Pons (tissue), 1 donor: ENCODE measurements around the gene PRKCA.
A peak's percentile ranks its signal among the peaks of the same experiment; 100 is the strongest.
"Not testable (repeated sequence)": the region's sequence is repeated elsewhere in the genome, so short reads cannot be mapped to it uniquely, and the experiment has no call there.

Experiments
- DNase-seq: peaks from one replicate; pipeline ENCODE4 v3.0.0-alpha.2; 2016; ENCODE audit warnings: low spot score

Gene PRKCA

DNA sequence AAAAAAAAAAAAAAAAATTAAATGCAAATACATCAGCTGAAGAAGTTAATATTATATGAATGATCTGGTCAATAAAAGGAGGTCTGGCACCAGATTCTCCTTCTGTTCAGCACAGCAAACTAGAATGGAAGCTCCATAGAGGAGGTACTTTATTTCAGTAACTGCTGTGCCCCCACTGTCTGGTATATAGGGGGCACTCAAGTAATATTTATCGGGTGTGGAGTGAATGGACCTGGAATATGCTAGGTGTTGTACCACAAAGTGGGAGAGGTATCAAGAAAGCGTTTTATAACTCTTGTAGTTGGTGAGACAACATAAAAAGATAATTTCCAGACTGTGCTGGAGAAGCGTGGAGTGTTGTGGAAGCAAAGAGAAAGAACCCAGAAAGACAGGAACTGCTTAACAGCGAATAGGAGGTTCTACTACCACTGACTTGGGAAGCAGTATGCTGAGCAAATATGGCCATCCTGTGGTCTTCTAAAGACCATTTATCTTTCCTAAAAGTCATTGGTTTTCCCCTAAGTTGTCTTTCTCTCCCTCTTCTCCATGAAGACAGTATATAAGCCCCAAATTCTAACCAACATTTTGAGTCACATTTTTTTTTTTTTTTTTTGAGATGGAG, 12.2 kb upstream of the PRKCA start:
- DNase-seq = peak; percentile 16

- DNase-seq = no peak
These were observed 10.1 kb upstream of the PRKCA start for GRCh38 chr17:66292353-66292752.

DNA sequence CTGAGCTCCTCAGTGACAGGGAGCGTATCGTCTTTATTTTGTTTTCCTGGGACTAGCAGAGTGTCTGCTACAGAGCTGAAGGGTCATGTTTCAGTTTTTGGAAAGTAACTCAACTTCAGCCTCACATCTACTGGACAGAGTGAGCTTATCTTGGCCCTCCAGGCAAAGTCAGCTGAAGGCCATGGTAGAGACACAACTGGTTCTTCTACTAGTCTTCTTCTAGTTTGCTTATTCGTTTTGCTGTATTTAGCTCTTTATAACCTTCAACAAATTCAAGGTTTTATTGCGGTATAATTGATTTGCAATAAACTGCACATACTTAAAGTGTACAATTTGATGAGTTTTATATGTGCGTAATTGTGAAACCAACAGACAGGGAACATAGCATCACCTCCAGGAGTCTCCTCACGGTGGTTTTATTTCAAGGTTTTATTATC, 6.1 kb upstream of the PRKCA start:
- no peak for DNase-seq

- not testable (repeated sequence) for DNase-seq
These were observed 5.0 kb upstream of the PRKCA start for GRCh38 chr17:66297443-66297842.

- DNase-seq = no peak
These were observed 2.7 kb upstream of the PRKCA start for GRCh38 chr17:66299711-66300110.

DNA sequence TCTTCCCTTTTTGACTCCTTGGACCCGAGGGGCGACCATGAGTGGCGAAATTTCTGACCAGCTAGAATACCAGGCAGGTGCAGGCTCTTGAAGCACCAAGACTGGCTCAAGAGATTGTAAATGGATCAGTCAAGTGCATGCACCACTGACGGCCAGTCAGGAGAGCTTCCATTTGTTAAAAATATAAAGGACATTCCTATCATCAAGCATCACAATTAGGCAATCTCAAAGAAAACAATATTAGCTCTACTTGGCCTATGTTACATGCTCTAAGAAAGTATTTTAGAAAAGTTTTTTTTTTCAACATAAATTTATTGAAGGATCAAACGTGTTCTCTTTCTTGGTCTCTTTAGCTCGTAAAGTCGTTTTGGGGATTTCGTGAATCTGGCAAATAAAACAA, 1.5 kb upstream of the PRKCA start:
- no peak for DNase-seq

- no peak for DNase-seq
These were observed 998 bp upstream of the PRKCA start for GRCh38 chr17:66301367-66301863.

DNA sequence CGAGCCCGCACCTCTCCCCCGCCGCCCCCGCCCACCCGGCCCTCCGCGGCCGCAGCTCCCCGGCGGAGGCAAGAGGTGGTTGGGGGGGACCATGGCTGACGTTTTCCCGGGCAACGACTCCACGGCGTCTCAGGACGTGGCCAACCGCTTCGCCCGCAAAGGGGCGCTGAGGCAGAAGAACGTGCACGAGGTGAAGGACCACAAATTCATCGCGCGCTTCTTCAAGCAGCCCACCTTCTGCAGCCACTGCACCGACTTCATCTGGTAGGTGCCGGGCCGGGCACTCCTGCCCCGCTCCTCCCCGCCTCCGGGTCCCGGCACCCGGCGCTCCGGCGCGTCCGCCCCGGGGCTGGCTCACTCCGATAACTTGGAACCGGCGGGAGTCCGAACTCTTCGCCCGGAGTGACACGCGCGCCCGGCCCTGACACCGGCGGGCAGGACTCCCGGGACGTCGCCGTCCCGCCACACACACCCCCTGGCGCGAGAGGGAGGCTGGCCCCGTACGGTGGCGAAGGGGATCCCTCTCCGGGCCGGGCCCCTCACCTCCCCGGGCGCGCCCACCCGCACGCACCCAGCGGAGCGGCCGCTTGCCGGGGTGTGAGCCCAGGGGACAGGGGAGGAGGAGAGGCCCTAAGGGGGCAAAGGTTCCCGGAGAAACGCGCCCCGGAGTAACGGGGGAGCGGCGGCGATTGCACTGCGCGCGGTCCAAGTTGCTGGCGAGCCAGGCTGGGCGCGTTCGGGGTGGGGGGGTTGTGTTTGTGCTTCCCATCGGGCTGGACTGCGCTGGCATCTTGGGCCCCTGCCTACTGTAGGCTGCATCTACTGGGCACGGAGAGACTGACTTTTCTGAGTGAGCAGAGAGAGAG, 581 bp downstream of the PRKCA start:
- DNase-seq = peak; percentile 51

DNA sequence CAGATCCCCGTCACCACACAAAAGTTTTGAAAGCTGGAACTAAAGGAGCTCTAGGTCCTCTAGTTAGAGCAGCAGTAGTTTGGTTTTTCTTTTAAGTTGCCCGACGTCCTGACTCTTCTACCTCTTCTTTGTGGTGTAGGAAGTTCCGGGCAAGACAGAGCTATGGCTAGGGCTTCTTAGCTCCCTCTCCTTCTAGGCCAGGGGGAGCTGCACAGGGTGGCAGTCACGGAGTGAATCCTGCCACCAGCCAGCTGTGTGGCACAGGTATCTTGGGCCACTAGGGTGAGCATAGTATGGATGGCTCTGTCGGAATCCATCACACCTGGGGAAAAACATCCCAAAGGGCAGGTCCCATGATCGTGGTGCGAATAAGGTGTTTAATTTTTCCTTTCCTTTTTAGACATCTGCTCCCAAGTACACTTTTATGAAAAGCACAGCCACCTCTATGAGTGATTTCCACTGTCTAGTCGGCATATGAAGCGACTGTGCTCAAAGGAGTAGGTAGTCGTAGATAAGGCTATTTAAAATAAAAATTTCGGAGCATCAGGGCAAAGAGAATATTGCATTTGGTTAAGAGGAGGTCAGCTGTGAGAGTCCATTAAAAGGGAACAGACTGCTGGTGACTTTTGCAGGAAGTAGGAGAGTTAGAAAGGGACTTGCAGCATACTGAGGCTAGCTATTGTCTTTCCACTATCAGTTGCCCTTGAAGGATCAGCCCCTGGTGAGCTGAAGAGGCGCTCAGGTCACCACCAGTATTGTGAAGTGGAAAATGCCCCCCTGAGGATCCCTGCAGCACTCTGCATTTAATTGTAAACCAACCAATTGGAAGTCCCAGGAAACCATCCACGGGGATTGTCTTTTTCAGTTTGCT, 2.1 kb downstream of the PRKCA start:
- DNase-seq = no peak

- DNase-seq = no peak
These were observed 4.0 kb downstream of the PRKCA start for GRCh38 chr17:66306446-66306845.

DNA sequence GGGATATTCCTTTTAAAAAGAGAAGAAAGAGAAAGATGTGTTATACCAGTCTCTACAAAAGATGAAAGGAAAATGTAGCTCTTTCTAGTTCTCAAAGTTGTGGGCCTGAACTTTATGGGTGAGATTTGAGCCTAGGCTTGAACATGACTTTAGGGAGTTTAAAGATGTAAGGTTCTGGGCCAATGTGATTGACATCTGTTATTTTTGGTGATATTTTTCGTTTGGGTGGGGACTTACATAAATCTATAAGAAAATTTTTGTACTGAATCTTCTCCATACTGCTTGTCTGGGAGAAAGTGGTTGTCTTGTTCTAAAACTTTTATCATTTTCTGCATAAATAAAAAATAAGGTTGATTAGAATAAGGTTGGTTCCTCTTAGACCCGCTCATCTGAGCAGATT, 4.8 kb downstream of the PRKCA start:
- DNase-seq = no peak

DNA sequence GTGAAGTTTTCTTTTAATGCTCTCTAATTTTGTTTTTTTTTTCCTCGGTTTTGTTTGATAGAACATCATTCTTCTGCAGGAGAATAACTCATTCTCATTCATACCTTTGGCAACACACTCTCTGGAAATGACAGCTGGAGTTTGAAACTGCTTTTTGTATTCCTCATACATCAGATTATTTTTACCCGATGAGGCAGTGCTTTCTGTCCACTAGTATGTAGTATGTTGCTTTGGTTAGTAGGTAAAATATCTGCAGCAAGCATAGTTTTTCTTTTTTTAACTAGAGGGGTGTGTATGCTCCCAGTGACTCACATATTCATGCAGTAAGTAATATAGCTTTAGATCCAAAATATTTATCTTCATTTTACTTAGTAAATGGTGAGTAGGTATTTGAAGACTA, 6.4 kb downstream of the PRKCA start:
- no peak for DNase-seq

DNA sequence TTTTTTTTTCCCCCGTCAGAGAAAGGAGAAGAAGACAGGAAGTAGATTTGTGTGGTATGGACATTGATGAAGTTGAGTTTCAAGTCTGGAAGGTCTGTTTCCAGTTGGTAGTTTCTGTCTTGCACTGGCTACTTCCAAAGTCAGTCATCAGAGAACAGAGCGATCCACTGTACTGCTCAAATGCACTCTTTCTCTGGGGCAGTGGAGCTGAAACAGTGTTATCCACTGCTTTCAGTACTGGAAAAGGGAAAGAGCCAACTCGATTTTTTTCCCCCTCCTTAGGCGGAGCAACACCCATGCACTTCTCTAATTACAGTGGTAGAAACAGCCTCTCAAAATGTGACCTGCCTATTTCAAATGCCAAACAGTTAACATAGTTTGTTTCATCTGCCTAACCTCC, 7.4 kb downstream of the PRKCA start:
- peak; percentile 70 for DNase-seq

- no peak for DNase-seq
These were observed 8.2 kb downstream of the PRKCA start for GRCh38 chr17:66310528-66311148.

GRCh38 chr17:66312912-66313311, 10.5 kb downstream of the PRKCA start:
- no peak for DNase-seq

DNA sequence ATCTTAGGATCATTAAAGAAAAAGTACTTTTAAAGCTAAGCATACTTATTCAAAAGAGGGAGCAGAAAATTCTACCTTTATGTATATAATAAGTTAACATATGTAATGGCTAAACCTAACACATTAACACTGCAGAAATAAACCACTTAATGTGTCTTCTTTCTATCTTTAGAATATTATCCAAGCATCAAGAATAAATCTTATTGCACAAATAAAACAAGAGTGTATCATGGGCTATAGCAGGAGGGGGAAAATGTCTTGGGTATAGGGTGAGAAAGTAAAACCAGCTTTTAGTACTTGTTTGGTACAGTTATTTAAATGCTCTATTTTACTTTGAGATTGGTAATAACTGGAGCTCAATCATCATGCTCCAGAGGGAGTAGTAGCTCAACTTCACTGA, 10.9 kb downstream of the PRKCA start:
- DNase-seq = no peak

GRCh38 chr17:66313995-66314659, 11.7 kb downstream of the PRKCA start:
- no peak for DNase-seq

DNA sequence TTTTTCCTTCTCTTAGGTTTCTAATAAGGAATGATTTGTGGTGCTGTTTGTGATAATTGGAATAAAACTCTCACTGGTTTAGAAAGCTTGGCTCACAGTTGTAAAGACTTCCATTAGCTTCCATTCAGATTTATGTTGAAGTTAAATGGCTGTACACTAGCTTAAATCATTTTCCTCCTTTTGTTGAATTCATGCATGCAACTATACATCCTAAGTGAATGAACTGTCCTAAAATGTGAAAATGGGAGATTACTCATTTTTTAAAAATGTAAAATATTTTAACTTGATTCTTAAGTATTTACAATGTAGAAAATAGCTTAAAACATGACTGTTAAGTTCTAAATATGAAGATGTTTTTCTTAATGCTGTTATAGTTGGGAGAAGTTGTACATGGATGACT, 15.2 kb downstream of the PRKCA start:
- DNase-seq = no peak

- no peak for DNase-seq
These were observed 16.8 kb downstream of the PRKCA start for GRCh38 chr17:66319226-66319625.

DNA sequence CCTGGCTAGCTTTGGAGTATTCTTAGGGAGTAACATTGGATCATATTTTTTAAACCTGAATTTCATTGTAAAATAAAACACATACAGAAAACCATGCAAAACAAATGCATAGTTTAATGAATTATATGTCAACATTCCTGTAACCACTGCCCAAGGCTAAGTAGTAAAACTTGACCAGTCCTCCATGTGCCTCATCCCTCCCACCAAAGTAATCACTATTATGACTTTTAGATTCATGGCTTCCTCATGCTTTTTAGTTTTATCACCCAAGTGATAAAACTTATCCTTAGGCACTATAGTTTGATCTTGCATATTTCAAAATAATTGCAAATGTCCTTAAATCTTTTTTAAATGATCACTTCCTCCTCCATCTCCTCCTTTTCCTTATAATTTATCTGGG, 20.4 kb downstream of the PRKCA start:
- DNase-seq = no peak

DNA sequence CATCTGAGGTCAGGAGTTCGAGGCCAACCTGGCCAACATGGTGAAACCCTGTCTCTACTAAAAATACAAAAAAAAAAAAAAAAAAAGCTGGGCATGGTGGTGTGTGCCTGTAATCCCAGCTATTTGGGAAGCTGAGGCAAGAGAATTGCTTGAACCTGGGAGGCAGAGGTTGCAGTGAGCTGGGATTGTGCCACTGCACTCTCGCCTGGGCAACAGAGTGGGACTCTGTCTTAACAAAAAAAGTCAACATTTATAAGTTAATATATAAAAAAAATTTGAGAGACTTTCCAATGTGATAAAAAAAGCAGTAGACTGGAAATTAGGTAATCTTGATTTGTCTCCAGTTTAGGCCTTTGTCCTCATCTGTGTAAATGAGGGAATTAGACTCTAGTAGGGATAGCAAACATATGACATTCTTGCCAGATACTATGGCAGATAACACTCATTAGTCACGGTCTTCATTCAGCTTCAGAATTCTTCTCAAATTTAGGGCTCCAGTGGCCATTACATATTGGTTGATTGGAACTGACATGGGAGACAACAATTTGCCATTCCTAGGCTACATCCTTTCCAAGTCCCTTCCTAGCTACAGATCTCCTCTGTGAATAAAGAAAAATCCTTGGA, 22.1 kb downstream of the PRKCA start:
- not testable (repeated sequence) for DNase-seq
